ENCODE measurements around the gene USP2.

GRCh38 chr11:119319700-119320239 is 61.7 kb downstream of the USP2 start:
- TF ChIP-seq CTCF (conservative IDR thresholded peaks at IDR 0.05 in 1 of 2, IDR thresholded peaks at IDR 0.05 in 1 of 2; ENCODE audit: low read depth in 1 of 2, low read length in 2 of 2) (no peak), EZH2 (IDR thresholded peaks at IDR 0.05; ENCODE audit: low read length, missing control alignments) (no peak)
